GM12878 (cell line): ENCODE data around the gene CCBE1. TPM values are rescaled to one million over a fixed set of nuclear protein-coding genes. Genes with fewer than 3 reads are reported as not detected.

Source experiments
- ATAC-seq: fragments of 200-7000 bp; cut with Tn5 transposase; 3 replicates; pipeline ENCODE4 v1.9.1; 2020; ENCODE audit warnings: mild to moderate bottlenecking, moderate library complexity
- BruUV-seq: library from RNA; stranded (reverse); fragments of 400-500 nt; replicated peaks from 2 replicates; lab custom pipeline; 2021; lab: Mats Ljungman, UMichigan
- CTCF ChIA-PET: fragments of 300-600 bp; sonication (Branson Sonifier 250); formaldehyde crosslinking; extraction: SDS; loops from one replicate; lab custom pipeline; 2021; ENCODE audit warnings: inconsistent platforms; lab: Yijun Ruan, JAX
- POLR2A ChIA-PET: fragments of 350-600 bp; formaldehyde crosslinking; extraction: SDS; loops from one replicate; lab custom pipeline; 2021; ENCODE audit warnings: inconsistent platforms; lab: Charles Lee
- RAD21 ChIA-PET: fragments of 300-600 bp; sonication (Branson Sonifier 250); formaldehyde crosslinking; loops from one replicate; lab custom pipeline; 2023; ENCODE audit warnings: antibody characterized with exemption; ENCODE audit not compliant: unreplicated experiment; lab: Charles Lee
- SMC1A ChIA-PET: fragments of 300-600 bp; sonication (Branson Sonifier 250); formaldehyde crosslinking; loops from one replicate; lab custom pipeline; 2023; ENCODE audit not compliant: unreplicated experiment, uncharacterized antibody; lab: Charles Lee
- DNase-seq: peaks from one replicate; pipeline ENCODE4 v3.0.0-alpha.2; 2011; ENCODE audit warnings: low read depth, low spot score
- FAIRE-seq: peaks from 3 replicates; lab custom pipeline; 2011; peaks lifted over from hg19 to GRCh38; lab: Jason Lieb, UNC
- H2AFZ ChIP-seq: 2 replicates; pipeline ENCODE4 v1.6.0; 2011; ENCODE audit warnings: low read depth, low read length, control low read depth; ENCODE audit not compliant: control insufficient read depth
- H3K27ac ChIP-seq: 2 replicates; pipeline ENCODE4 v1.5.1; 2011; ENCODE audit warnings: control low read depth; ENCODE audit not compliant: control insufficient read depth, insufficient read depth
- H3K27me3 ChIP-seq, 2 experiments: replicated peaks in 1 of 2; 2 replicates each; pipeline versions ENCODE4 v1.6.0 to v1.6.1; 2011; ENCODE audit warnings: low read length in 1 of 2; ENCODE audit not compliant: control insufficient read depth in 2 of 2, insufficient read depth in 2 of 2
- H3K36me3 ChIP-seq, 2 experiments: 2 replicates each; pipeline ENCODE4 v1.5.1; 2011; ENCODE audit warnings: low read length in 1 of 2; ENCODE audit not compliant: control insufficient read depth in 2 of 2, insufficient read depth in 2 of 2
- H3K4me1 ChIP-seq: 2 replicates; pipeline ENCODE4 v1.6.1; 2011; ENCODE audit warnings: mild to moderate bottlenecking, low read length, moderate library complexity, mixed read lengths; ENCODE audit not compliant: control insufficient read depth, insufficient read depth
- H3K4me2 ChIP-seq: 2 replicates; pipeline ENCODE4 v1.6.0; 2011; ENCODE audit warnings: control low read depth; ENCODE audit not compliant: control insufficient read depth, insufficient read depth
- H3K4me3 ChIP-seq: fragments of 200-600 bp; sonication (generic); 2 replicates; pipeline ENCODE4 v1.5.1; 2016
- H3K79me2 ChIP-seq: 2 replicates; pipeline ENCODE4 v1.6.0; 2011; ENCODE audit warnings: low read length; ENCODE audit not compliant: control insufficient read depth, insufficient read depth
- H3K9ac ChIP-seq: 2 replicates; pipeline ENCODE4 v1.8.0; 2011; ENCODE audit warnings: low read length, control low read depth, mixed read lengths; ENCODE audit not compliant: control insufficient read depth, insufficient read depth
- H3K9me3 ChIP-seq: replicated peaks from 3 replicates; pipeline ENCODE4 v1.5.1; 2011; ENCODE audit warnings: mild to moderate bottlenecking, low read length; ENCODE audit not compliant: control insufficient read depth, insufficient read depth
- H4K20me1 ChIP-seq: 2 replicates; pipeline ENCODE4 v1.6.0; 2011; ENCODE audit not compliant: control insufficient read depth, insufficient read depth
- ETV6 ChIP-seq, 2 experiments: fragments of 450-650 bp in 1 of 2; IDR thresholded peaks in 1 of 2; conservative IDR thresholded peaks in 1 of 2; 2 replicates each; pipeline ENCODE4 v1.6.1; 2014; ENCODE audit warnings: antibody characterized with exemption in 1 of 2, borderline replicate concordance in 1 of 2, low read depth in 1 of 2, mild to moderate bottlenecking in 1 of 2, moderate library complexity in 1 of 2
- HDAC6 ChIP-seq: fragments of 200-600 bp; sonication (generic); IDR thresholded peaks from one replicate; pipeline ENCODE4 v1.8.0; 2017; ENCODE audit warnings: antibody characterized with exemption; ENCODE audit not compliant: unreplicated experiment
- NR2C1 ChIP-seq: fragments of 450-650 bp; IDR thresholded peaks from 2 replicates; pipeline ENCODE4 v1.6.1; 2017; ENCODE audit warnings: antibody characterized with exemption, mild to moderate bottlenecking, moderate library complexity
- SMAD5 ChIP-seq: IDR thresholded peaks from 2 replicates; pipeline ENCODE4 v1.6.1; 2016; ENCODE audit warnings: antibody characterized with exemption, low read depth
- TCF3 ChIP-seq: IDR thresholded peaks from 2 replicates; pipeline ENCODE4 v1.6.1; 2012; ENCODE audit warnings: low read depth, mild to moderate bottlenecking, low read length, borderline replicate concordance; ENCODE audit not compliant: insufficient read depth
- WGBS: methylation state at CpG from one replicate; pipeline ENCODE4 v1.1.6; 2016; ENCODE audit warnings: low lambda C conversion rate; ENCODE audit not compliant: insufficient replicate concordance, insufficient coverage; ENCODE audit errors: missing lambda C conversion rate; 5-methylcytosine and 5-hydroxymethylcytosine counted together
- in situ Hi-C: fragments of 300-500 bp; cut with MboI; formaldehyde crosslinking; loops from 9 replicates; pipeline ENCODE4 v1.14.3; 2018; ENCODE audit warnings: mixed read lengths
- intact Hi-C: fragments of 100-400 bp; cut with micrococcal nuclease; formaldehyde crosslinking; loops from one replicate; pipeline ENCODE4 v1.14.2; 2022; ENCODE audit not compliant: unreplicated experiment
- polyA plus RNA-seq, 11 experiments: library from polyadenylated mRNA; depleted of rRNA in 4 of 11; unstranded in 6 of 11; stranded (reverse) in 5 of 11; fragments of >200 nt; fragmentation: Nextera tagmentation in 4 of 11; fragmentation: Illumina TruSeq in 1 of 11; extraction: Ambion mirVana in 4 of 11; extraction: Trizol in 1 of 11; gene quantifications; 1 replicate in 1 of 11; 2 replicates in 10 of 11; pipeline versions ENCODE4 v1.2.1 to v1.2.3, GENCODE V29; 2011 to 2016; ENCODE audit warnings: inconsistent platforms in 2 of 11, missing spikeins in 2 of 11, low read depth in 1 of 11
- total RNA-seq, 4 experiments: library from RNA; depleted of rRNA in 3 of 4; stranded (reverse); fragments of >200 nt in 3 of 4; fragmentation: Illumina TruSeq in 1 of 4; extraction: Trizol in 1 of 4; gene quantifications; 2 replicates each; pipeline versions ENCODE4 v1.2.1 to v1.2.3, GENCODE V29; 2013 to 2021
- TF ChIP-seq, protein P1 (sequence below): fragments of 450-650 bp; IDR thresholded peaks from 2 replicates; pipeline ENCODE4 v1.6.1; 2014; ENCODE audit warnings: mild to moderate bottlenecking
- TF ChIP-seq, protein P2 (sequence below): fragments of 450-650 bp; conservative IDR thresholded peaks from 2 replicates; pipeline ENCODE4 v1.6.1; 2017; ENCODE audit warnings: mild to moderate bottlenecking, moderate library complexity
- TF ChIP-seq, protein P3 (sequence below): fragments of 450-650 bp; IDR thresholded peaks from 2 replicates; pipeline ENCODE4 v1.6.1; 2017; ENCODE audit warnings: mild to moderate bottlenecking, low read depth, inconsistent platforms; ENCODE audit not compliant: poor library complexity, severe bottlenecking

CCBE1 gene
- total and polyA plus RNA-seq, 10 of the 15 experiments (the other 5 are each of a cell fraction or from before 2014, with no cell fraction given): 0.03 to 0.49 (median 0.04) TPM; not detected in 7

DNA sequence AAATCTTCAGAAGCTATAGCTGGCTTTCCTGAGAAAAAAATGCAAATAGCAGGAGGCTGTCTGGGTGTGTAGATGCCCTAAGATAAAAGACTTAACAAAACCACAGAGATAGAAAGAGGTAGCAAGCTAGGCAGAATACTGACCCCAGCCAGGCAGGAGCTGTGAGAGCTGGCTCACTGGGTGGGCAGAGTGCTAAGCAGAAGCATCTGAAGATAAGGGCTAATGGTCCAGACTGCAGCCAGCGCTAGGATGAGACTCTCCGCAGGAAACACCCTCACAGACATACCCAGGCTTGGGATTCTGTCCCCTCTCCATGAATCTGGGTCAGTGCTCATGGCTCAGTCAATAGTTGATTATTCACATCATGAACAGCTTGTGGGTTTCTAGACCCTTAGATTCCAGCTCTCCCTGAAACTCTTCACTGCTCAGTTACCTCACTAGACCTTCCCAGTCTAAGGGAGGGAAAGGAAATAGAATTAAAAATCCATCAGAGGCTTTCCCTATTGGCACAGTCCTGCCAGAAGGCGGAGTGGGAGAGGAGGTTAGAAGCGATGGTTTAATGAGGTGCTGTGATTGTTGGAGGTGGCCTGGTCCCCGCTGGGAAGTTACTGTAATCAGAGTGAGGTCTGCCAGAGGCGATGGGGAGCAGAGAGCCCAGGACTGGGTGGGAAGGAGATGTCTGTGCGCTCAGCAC is 21.4 kb upstream of the CCBE1 start:
- in situ Hi-C loops (no loop called here), intact Hi-C loops (no loop called here)
- ATAC-seq (no peak), DNase-seq (no peak), FAIRE-seq (no peak)
- H3K79me2 ChIP-seq: no peaks in the 10 kb centered on the region
- H3K9ac ChIP-seq: no peak overlapping the region
- ChIA-PET CTCF (interaction anchor here (0.9 kb wide), 1 partner anchor 13 kb away, joined by 3 read pairs; no protein-coding TSS in a partner anchor), RAD21 (no interaction called here), SMC1A (no interaction called here), POLR2A (no interaction called here)
- H3K4me3 ChIP-seq: no peak overlapping the region
- WGBS: 27% methylated on average over 7 of the region's 7 CpGs
- peaks cover 0 to 2% of the 10 kb centered on the region in 2 experiments; a peak in 2 of 4 replicates for H3K27me3 ChIP-seq
- H3K27ac ChIP-seq: no peak overlapping the region
- no peak overlapping the region for H2AFZ ChIP-seq
- no peaks in the 10 kb centered on the region for H4K20me1 ChIP-seq
- H3K4me1 ChIP-seq: no peaks in the 10 kb centered on the region
- no peak overlapping the region for H3K4me2 ChIP-seq
- no TSS peak for BruUV-seq
- no peaks in the 10 kb centered on the region for H3K36me3 ChIP-seq
- no peak for TF ChIP-seq SMAD5
- no peaks in the 10 kb centered on the region for H3K9me3 ChIP-seq

DNA sequence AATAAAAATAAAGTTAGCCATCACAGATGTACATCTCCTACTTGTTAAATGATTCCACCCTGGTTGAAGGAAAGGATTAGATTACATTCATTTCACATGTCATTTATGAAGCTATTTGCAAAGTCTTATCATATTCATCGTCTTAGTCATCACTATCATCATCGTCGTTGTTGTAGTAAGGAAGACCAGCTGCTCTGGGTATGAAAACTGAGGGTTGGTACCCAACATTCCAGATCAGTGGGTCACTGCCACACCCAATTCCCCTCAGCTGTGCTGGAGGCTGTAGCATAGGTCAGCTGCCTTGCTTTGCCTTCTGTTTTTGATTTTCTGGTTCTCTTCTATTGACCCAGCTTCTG is 20.9 kb upstream of the CCBE1 start:
- no peak for FAIRE-seq
- no peak for ATAC-seq
- Histone ChIP-seq H3K4me3 (no peak overlapping the region), H3K79me2 (no peaks in the 10 kb centered on the region), H2AFZ (no peak overlapping the region), H4K20me1 (no peaks in the 10 kb centered on the region), H3K9me3 (no peaks in the 10 kb centered on the region), H3K36me3 (no peaks in the 10 kb centered on the region), H3K27ac (no peak overlapping the region), H3K4me2 (no peak overlapping the region), H3K9ac (no peak overlapping the region), H3K4me1 (no peaks in the 10 kb centered on the region), H3K27me3 (peaks cover 0 to 2% of the 10 kb centered on the region in 2 experiments; a peak in 2 of 4 replicates)
- ChIA-PET SMC1A (no interaction called here), CTCF (interaction anchor here (0.9 kb wide), 1 partner anchor 13 kb away, joined by 3 read pairs; no protein-coding TSS in a partner anchor), POLR2A (no interaction called here), RAD21 (no interaction called here)
- no peak for DNase-seq
- BruUV-seq: no TSS peak
- TF ChIP-seq, protein P1, sequence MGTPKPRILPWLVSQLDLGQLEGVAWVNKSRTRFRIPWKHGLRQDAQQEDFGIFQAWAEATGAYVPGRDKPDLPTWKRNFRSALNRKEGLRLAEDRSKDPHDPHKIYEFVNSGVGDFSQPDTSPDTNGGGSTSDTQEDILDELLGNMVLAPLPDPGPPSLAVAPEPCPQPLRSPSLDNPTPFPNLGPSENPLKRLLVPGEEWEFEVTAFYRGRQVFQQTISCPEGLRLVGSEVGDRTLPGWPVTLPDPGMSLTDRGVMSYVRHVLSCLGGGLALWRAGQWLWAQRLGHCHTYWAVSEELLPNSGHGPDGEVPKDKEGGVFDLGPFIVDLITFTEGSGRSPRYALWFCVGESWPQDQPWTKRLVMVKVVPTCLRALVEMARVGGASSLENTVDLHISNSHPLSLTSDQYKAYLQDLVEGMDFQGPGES: no peak
- no peak for TF ChIP-seq NR2C1
- no peak for TF ChIP-seq HDAC6
- TF ChIP-seq, protein P2, sequence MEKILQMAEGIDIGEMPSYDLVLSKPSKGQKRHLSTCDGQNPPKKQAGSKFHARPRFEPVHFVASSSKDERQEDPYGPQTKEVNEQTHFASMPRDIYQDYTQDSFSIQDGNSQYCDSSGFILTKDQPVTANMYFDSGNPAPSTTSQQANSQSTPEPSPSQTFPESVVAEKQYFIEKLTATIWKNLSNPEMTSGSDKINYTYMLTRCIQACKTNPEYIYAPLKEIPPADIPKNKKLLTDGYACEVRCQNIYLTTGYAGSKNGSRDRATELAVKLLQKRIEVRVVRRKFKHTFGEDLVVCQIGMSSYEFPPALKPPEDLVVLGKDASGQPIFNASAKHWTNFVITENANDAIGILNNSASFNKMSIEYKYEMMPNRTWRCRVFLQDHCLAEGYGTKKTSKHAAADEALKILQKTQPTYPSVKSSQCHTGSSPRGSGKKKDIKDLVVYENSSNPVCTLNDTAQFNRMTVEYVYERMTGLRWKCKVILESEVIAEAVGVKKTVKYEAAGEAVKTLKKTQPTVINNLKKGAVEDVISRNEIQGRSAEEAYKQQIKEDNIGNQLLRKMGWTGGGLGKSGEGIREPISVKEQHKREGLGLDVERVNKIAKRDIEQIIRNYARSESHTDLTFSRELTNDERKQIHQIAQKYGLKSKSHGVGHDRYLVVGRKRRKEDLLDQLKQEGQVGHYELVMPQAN: no peak
- TF ChIP-seq, protein P3, sequence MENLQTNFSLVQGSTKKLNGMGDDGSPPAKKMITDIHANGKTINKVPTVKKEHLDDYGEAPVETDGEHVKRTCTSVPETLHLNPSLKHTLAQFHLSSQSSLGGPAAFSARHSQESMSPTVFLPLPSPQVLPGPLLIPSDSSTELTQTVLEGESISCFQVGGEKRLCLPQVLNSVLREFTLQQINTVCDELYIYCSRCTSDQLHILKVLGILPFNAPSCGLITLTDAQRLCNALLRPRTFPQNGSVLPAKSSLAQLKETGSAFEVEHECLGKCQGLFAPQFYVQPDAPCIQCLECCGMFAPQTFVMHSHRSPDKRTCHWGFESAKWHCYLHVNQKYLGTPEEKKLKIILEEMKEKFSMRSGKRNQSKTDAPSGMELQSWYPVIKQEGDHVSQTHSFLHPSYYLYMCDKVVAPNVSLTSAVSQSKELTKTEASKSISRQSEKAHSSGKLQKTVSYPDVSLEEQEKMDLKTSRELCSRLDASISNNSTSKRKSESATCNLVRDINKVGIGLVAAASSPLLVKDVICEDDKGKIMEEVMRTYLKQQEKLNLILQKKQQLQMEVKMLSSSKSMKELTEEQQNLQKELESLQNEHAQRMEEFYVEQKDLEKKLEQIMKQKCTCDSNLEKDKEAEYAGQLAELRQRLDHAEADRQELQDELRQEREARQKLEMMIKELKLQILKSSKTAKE: no peak
- TF ChIP-seq ETV6 (conservative IDR thresholded peaks at IDR 0.05 in 1 of 2, IDR thresholded peaks at IDR 0.05 in 1 of 2; ENCODE audit: borderline replicate concordance in 1 of 2, low read depth in 1 of 2): no peak
- TF ChIP-seq TCF3: no peak
- WGBS: 23% methylated on average over 3 of the region's 3 CpGs
- in situ Hi-C loops: no loop called here
- intact Hi-C loops: no loop called here
